HG03521 (cell line): ENCODE results near the gene TBX3.

Source experiments
- ATAC-seq: cut with Tn5 transposase; IDR thresholded peaks from one replicate; pipeline ENCODE4 v1.9.1; 2021; ENCODE audit warnings: mild to moderate bottlenecking, moderate library complexity; ENCODE audit not compliant: unreplicated experiment

TBX3 gene

DNA sequence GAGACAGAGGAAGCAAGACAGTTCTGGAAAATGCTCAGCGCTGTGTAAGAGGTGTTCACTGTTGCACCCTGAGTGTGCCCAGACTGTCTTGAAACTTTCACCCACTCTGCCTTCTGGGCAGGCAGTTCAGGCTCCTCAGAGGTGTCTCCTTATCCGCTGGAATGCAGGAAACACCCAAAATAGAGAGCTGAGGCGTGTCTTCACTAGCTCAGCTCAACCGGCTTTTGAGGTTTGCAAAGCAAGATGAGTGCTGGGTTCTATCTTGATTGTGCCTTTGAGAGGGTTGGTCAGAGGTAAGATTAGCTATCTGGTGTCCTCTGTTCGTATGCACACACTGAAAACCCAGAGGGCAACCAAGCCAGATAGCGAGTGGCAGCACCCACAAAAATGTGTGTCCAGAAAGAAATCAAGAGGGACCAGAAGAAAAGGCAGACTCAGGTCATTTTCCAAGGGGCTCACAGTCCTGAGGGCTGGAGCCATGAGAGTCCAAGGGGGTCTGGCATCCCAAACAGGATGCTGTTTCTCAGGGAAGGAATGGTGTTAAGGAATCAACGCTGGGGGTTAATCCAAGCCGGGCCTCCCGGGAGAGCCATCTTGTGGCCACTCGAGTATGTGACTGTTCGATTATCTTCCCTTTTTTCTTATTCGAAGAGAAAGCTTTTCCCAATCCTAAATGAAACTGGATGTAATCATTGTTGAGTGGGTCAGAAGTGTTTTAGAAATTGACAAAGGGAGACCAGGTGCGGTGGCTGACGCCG, 47.1 kb downstream of the TBX3 start:
- no peak for ATAC-seq

DNA sequence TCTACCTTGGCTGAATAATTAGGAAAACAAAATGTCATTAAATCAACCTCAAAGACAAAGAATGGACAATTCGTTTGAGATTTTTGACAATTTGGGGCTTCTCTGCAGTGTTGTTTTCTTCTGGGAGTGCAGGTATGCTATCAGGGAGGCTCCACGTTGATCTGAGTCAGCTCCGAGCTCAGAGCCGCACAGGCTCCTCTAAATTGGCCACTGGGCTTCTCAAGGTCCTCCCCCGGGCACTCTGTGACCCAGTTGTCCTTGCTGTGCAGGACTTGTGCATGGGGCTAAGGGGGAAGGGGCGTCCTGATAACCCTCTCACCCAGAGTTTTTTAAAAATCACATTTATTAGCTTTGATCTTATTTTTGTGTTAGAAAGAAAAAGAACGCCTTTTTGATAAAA, 52.7 kb downstream of the TBX3 start:
- no peak for ATAC-seq

DNA sequence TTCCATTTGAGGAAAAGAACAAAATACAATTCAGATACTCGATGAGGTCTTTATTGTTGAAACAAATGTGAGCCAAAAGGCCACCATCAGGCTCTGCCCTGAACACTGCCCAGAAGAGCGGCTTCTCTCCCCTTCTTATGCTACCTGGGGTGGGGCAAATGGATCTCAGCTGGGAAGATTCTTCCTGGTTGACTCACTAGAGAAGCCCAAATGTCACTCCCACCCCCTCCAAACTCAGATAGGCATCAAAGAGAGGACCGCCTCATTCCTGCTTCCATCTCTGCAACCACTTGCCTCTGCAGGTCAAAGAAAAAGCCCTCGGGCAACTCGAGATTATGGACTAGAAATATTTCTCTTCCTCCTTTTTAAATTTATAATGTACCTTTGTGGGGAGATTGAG, 55.8 kb downstream of the TBX3 start:
- no peak for ATAC-seq

DNA sequence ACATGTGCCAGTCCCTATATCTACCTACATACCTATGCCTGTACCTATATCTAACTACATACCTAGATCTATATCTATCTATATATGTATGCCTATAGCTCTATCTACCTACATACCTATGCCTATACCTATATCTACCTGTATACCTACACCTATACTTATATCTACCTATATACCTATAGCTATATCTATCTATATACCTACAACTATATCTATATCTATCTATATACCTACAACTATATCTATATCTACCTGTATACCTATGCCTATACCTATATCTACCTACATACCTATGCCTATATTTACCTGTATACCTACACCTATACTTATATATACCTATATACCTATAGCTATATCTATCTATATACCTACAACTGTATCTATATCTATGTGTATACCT, 56.6 kb downstream of the TBX3 start:
- ATAC-seq = no peak

GRCh38 chr12:114625294-114625851, 58.6 kb downstream of the TBX3 start:
- ATAC-seq = no peak

- no peak for ATAC-seq
These were observed 60.2 kb downstream of the TBX3 start for GRCh38 chr12:114623737-114624136.
